Mononuclear cell (primary cell): ENCODE data around the gene RNF220. TPM values are rescaled to one million over a fixed set of nuclear protein-coding genes. Genes with fewer than 3 reads are reported as not detected.

Experiments used
- H3K27me3 ChIP-seq: 2 replicates; pipeline ENCODE4 v1.6.0; 2011; ENCODE audit warnings: low read length, control low read depth; ENCODE audit not compliant: insufficient read depth
- H3K4me1 ChIP-seq: 2 replicates; pipeline ENCODE4 v1.5.1; 2011; ENCODE audit warnings: mild to moderate bottlenecking, low read length, control low read depth; ENCODE audit not compliant: insufficient read depth
- H3K4me3 ChIP-seq: 2 replicates; pipeline ENCODE4 v1.5.1; 2011; ENCODE audit warnings: mild to moderate bottlenecking, low read length, moderate library complexity
- H3K9me3 ChIP-seq: 2 replicates; pipeline ENCODE4 v1.5.1; 2011; ENCODE audit warnings: low read depth, mild to moderate bottlenecking, control low read depth, low read length
- total RNA-seq: library from RNA; depleted of rRNA; stranded (reverse); fragments of >200 nt; gene quantifications from one replicate; pipeline ENCODE4 v1.2.3, GENCODE V29; 2012

Gene RNF220
- total RNA-seq, 1 donor: 61.4 TPM

- H3K4me3 ChIP-seq: no peak overlapping the region
- no peaks in the 10 kb centered on the region for H3K4me1 ChIP-seq
- no peaks in the 10 kb centered on the region for H3K27me3 ChIP-seq
- no peaks in the 10 kb centered on the region for H3K9me3 ChIP-seq
Measured at GRCh38 chr1:44576456-44577150, 171.5 kb downstream of the RNF220 start.

GRCh38 chr1:44581205-44581604 is 176.2 kb downstream of the RNF220 start:
- Histone ChIP-seq H3K4me1 (no peaks in the 10 kb centered on the region), H3K4me3 (no peak overlapping the region), H3K27me3 (no peaks in the 10 kb centered on the region), H3K9me3 (no peaks in the 10 kb centered on the region)

- Histone ChIP-seq H3K27me3 (no peaks in the 10 kb centered on the region), H3K4me3 (no peak overlapping the region)
Measured at GRCh38 chr1:44584167-44584566, 179.1 kb downstream of the RNF220 start.

GRCh38 chr1:44585315-44585920 is 180.4 kb downstream of the RNF220 start:
- H3K4me1 ChIP-seq: no peaks in the 10 kb centered on the region
- H3K9me3 ChIP-seq: no peaks in the 10 kb centered on the region
- no peak overlapping the region for H3K4me3 ChIP-seq
- H3K27me3 ChIP-seq: no peaks in the 10 kb centered on the region

More at GRCh38 chr1:44584167-44584566, 179.1 kb downstream of the RNF220 start:
- H3K9me3 ChIP-seq: no peaks in the 10 kb centered on the region
- H3K4me1 ChIP-seq: no peaks in the 10 kb centered on the region

GRCh38 chr1:44587796-44588460 is 182.9 kb downstream of the RNF220 start:
- H3K4me3 ChIP-seq: no peak overlapping the region
- no peaks in the 10 kb centered on the region for H3K27me3 ChIP-seq
- peaks cover 12% of the 10 kb centered on the region for H3K4me1 ChIP-seq
- H3K9me3 ChIP-seq: no peaks in the 10 kb centered on the region

GRCh38 chr1:44588551-44589210 is 183.6 kb downstream of the RNF220 start:
- Histone ChIP-seq H3K27me3 (no peaks in the 10 kb centered on the region), H3K9me3 (no peaks in the 10 kb centered on the region), H3K4me3 (no peak overlapping the region), H3K4me1 (peaks cover 12% of the 10 kb centered on the region)

GRCh38 chr1:44590475-44590874 is 185.4 kb downstream of the RNF220 start:
- Histone ChIP-seq H3K4me3 (no peak overlapping the region), H3K9me3 (no peaks in the 10 kb centered on the region), H3K4me1 (peaks cover 12% of the 10 kb centered on the region), H3K27me3 (no peaks in the 10 kb centered on the region)

- no peaks in the 10 kb centered on the region for H3K27me3 ChIP-seq
- peaks cover 12% of the 10 kb centered on the region for H3K4me1 ChIP-seq
- no peak overlapping the region for H3K4me3 ChIP-seq
- no peaks in the 10 kb centered on the region for H3K9me3 ChIP-seq
Measured at GRCh38 chr1:44591381-44591780, 186.3 kb downstream of the RNF220 start.

- Histone ChIP-seq H3K27me3 (no peaks in the 10 kb centered on the region), H3K4me1 (peaks cover 12% of the 10 kb centered on the region), H3K4me3 (no peak overlapping the region), H3K9me3 (no peaks in the 10 kb centered on the region)
Measured at GRCh38 chr1:44592208-44593145, 187.4 kb downstream of the RNF220 start.

GRCh38 chr1:44594353-44594752 is 189.3 kb downstream of the RNF220 start:
- Histone ChIP-seq H3K4me3 (no peak overlapping the region), H3K4me1 (peaks cover 12% of the 10 kb centered on the region), H3K27me3 (no peaks in the 10 kb centered on the region), H3K9me3 (no peaks in the 10 kb centered on the region)

GRCh38 chr1:44594871-44595735 is 190.0 kb downstream of the RNF220 start:
- peaks cover 12% of the 10 kb centered on the region for H3K4me1 ChIP-seq
- no peaks in the 10 kb centered on the region for H3K9me3 ChIP-seq
- H3K27me3 ChIP-seq: no peaks in the 10 kb centered on the region
- no peak overlapping the region for H3K4me3 ChIP-seq

GRCh38 chr1:44596511-44596910 is 191.5 kb downstream of the RNF220 start:
- H3K4me1 ChIP-seq: peaks cover 6% of the 10 kb centered on the region
- no peaks in the 10 kb centered on the region for H3K9me3 ChIP-seq
- no peaks in the 10 kb centered on the region for H3K27me3 ChIP-seq
- H3K4me3 ChIP-seq: no peak overlapping the region

GRCh38 chr1:44598167-44598566 is 193.1 kb downstream of the RNF220 start:
- no peaks in the 10 kb centered on the region for H3K4me1 ChIP-seq
- no peaks in the 10 kb centered on the region for H3K9me3 ChIP-seq
- no peaks in the 10 kb centered on the region for H3K27me3 ChIP-seq
- H3K4me3 ChIP-seq: no peak overlapping the region
